ENCODE results near the gene RNF38.

RNF38 gene

DNA sequence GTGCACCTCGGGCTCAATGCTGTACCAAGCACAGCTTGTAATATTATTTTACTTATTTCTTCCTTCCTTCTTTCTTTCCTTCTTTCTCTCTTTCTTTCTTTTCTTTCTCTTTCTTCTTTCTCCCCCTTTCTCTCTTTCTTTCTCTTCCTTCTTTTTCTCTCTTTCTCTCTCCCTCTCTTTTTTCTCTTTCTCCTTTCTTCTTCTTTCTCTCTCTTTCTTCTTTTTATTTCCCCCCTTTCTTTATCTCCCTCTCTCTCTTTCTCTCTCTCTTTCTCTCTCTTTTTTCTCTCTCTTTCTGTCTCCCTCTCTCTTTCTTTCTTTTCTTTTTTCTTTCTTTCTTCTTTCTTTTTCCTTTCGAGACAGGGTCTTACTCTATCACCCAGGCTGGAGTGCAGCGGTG is 109.1 kb downstream of the RNF38 start:
- FAIRE-seq: no peak

DNA sequence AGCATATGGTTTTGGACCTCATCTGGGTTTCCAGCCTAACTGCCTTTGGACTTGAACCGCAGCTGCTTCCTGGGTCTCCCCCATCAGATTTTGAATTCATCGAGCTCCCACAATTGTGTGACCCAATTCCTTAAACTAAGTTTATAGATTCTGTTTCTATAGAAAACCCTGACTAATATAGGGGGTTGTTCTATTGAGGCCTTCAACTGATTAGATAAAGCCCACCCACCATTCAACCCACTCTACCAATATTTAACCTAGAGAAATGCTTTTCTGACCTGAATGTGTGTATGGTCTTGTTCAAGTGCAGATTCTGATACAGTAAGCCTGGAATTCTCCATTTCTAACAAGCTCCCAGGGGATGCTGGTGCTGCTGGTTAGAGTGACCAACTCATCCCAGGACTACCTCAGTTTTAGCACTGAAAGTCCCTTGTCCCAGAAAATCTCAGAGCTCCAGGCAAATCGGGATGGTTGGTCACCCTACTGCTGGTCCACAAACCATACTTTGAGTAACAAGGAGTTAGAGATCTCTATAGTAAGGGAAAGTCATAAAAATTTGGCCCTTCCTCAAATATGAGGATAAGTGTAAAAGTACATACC is 110.1 kb downstream of the RNF38 start:
- FAIRE-seq: no peak

DNA sequence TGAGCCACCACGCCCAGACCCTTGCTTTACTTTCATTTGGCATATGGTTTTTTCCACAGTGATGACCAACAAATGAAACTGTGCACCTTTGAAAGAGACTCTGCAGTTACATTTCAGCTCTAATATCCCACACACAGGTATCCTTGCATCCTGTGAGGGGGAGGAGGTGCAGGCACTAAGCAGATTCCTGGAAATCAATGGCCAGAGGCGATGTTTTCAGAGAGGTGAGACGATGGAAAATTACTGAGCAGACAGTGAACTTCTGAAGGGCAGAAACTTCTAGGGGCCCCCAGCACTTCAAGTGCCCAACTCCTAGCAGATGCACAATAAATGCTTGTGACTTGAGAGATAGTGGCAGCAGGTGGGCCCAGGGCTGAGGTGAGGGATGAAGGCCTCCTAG is 112.0 kb downstream of the RNF38 start:
- FAIRE-seq: no peak
